H1 (cell line): ENCODE results near the gene PPFIA2. TPM values are rescaled to one million over a fixed set of nuclear protein-coding genes. Genes with fewer than 3 reads are reported as not detected.

Experiments
- CTCF ChIA-PET: fragments of 300-600 bp; sonication (Branson Sonifier 250); formaldehyde crosslinking; loops from one replicate; lab custom pipeline; 2021; ENCODE audit not compliant: partially characterized antibody; lab: Charles Lee
- POLR2A ChIA-PET: fragments of 300-600 bp; sonication (Branson Sonifier 250); formaldehyde crosslinking; loops from one replicate; lab custom pipeline; 2021; ENCODE audit warnings: inconsistent platforms; ENCODE audit not compliant: partially characterized antibody; lab: Charles Lee
- DNase-seq, 2 experiments: peaks; one replicate each; pipeline versions ENCODE4 v3.0.0 to v3.0.0-alpha.2; 2010 to 2022; ENCODE audit warnings: low spot score in 2 of 2, low read depth in 1 of 2, mixed read lengths in 1 of 2
- FAIRE-seq: peaks from 2 replicates; lab custom pipeline; 2011; peaks lifted over from hg19 to GRCh38; lab: Jason Lieb, UNC
- H2AFZ ChIP-seq: 2 replicates; pipeline ENCODE4 v1.8.1; 2012; ENCODE audit warnings: low read length, inconsistent platforms
- H2AK5ac ChIP-seq: 2 replicates; pipeline ENCODE4 v1.6.1; 2013; ENCODE audit warnings: low read depth, low read length
- H2BK120ac ChIP-seq: replicated peaks from 2 replicates; pipeline ENCODE3; 2013; ENCODE audit warnings: low read depth, low read length, inconsistent platforms
- H2BK12ac ChIP-seq: 2 replicates; pipeline ENCODE4 v1.6.1; 2013; ENCODE audit warnings: low read depth, low read length
- H2BK15ac ChIP-seq: 2 replicates; pipeline ENCODE4 v1.6.1; 2013; ENCODE audit warnings: low read length
- H2BK20ac ChIP-seq: 2 replicates; pipeline ENCODE4 v1.6.1; 2013; ENCODE audit warnings: low read length
- H2BK5ac ChIP-seq: 2 replicates; pipeline ENCODE4 v1.6.1; 2013; ENCODE audit warnings: low read depth, low read length
- H3K14ac ChIP-seq: 2 replicates; pipeline ENCODE4 v1.6.1; 2013; ENCODE audit warnings: inconsistent platforms; ENCODE audit not compliant: insufficient read length
- H3K18ac ChIP-seq: 2 replicates; pipeline ENCODE4 v1.6.1; 2013; ENCODE audit warnings: low read length; ENCODE audit errors: extremely low read depth
- H3K23ac ChIP-seq: 2 replicates; pipeline ENCODE4 v1.6.1; 2013; ENCODE audit warnings: inconsistent platforms; ENCODE audit not compliant: insufficient read length
- H3K23me2 ChIP-seq: 2 replicates; pipeline ENCODE4 v1.6.1; 2013; ENCODE audit warnings: low read depth, low read length
- H3K27ac ChIP-seq: 2 replicates; pipeline ENCODE4 v1.6.1; 2011; ENCODE audit warnings: low read depth, low read length, inconsistent platforms
- H3K27me3 ChIP-seq, 4 experiments: replicated peaks in 1 of 4; 1 replicate in 1 of 4; 2 replicates in 3 of 4; pipeline versions ENCODE4 v1.6.1 to v1.8.1; 2011 to 2013; ENCODE audit warnings: low read length in 3 of 4, mild to moderate bottlenecking in 3 of 4, inconsistent platforms in 2 of 4, mixed read lengths in 2 of 4, moderate library complexity in 1 of 4; ENCODE audit not compliant: control insufficient read depth in 3 of 4, insufficient read depth in 3 of 4; ENCODE audit errors: extremely low read depth in 1 of 4
- H3K36me3 ChIP-seq, 4 experiments: 2 replicates each; pipeline versions ENCODE4 v1.6.1 to v1.8.1; 2011 to 2013; ENCODE audit warnings: mild to moderate bottlenecking in 4 of 4, low read length in 3 of 4, moderate library complexity in 2 of 4, control low read depth in 1 of 4, inconsistent platforms in 1 of 4; ENCODE audit not compliant: insufficient read depth in 4 of 4, control insufficient read depth in 2 of 4
- H3K4ac ChIP-seq: replicated peaks from 2 replicates; pipeline ENCODE3; 2013; ENCODE audit warnings: low read length, low read depth, mixed read lengths, inconsistent platforms; ENCODE audit not compliant: insufficient read length
- H3K4me1 ChIP-seq, 4 experiments: replicated peaks in 1 of 4; 1 replicate in 1 of 4; 2 replicates in 3 of 4; pipeline versions ENCODE4 v1.6.1 to v1.8.1; 2011 to 2013; ENCODE audit warnings: low read length in 3 of 4, inconsistent platforms in 2 of 4, mixed read lengths in 1 of 4; ENCODE audit not compliant: insufficient read depth in 4 of 4, control insufficient read depth in 3 of 4
- H3K4me2 ChIP-seq, 2 experiments: 2 replicates each; pipeline versions ENCODE4 v1.6.1 to v1.8.1; 2011 to 2013; ENCODE audit warnings: low read depth in 2 of 2, low read length in 2 of 2, control low read depth in 1 of 2, inconsistent platforms in 1 of 2, mild to moderate bottlenecking in 1 of 2; ENCODE audit not compliant: insufficient read depth in 1 of 2
- H3K4me3 ChIP-seq, 4 experiments: fragments of 200-600, 300-600 bp in 1 of 4; sonication (generic), shearing (Covaris generic), sonication (Bioruptor Twin) in 1 of 4; 2 replicates each; pipeline versions ENCODE4 v1.5.1 to v1.8.1; 2011 to 2016; ENCODE audit warnings: low read length in 4 of 4, low read depth in 3 of 4, control low read depth in 2 of 4, inconsistent platforms in 2 of 4, mild to moderate bottlenecking in 2 of 4, mixed read lengths in 1 of 4, moderate library complexity in 1 of 4; ENCODE audit not compliant: insufficient read depth in 2 of 4; ENCODE audit errors: extremely low read depth in 1 of 4
- H3K56ac ChIP-seq: replicated peaks from 2 replicates; pipeline ENCODE3; 2013; ENCODE audit warnings: low read depth, mild to moderate bottlenecking, mixed read lengths, low read length, inconsistent platforms; ENCODE audit not compliant: insufficient read length
- H3K79me1 ChIP-seq: 2 replicates; pipeline ENCODE4 v1.6.1; 2013; ENCODE audit warnings: low read depth, low read length, control low read depth
- H3K79me2 ChIP-seq, 2 experiments: 2 replicates each; pipeline versions ENCODE4 v1.6.1 to v1.8.1; 2012 to 2013; ENCODE audit warnings: low read length in 2 of 2, mild to moderate bottlenecking in 2 of 2, inconsistent platforms in 1 of 2; ENCODE audit not compliant: insufficient read depth in 2 of 2, control insufficient read depth in 1 of 2
- H3K9ac ChIP-seq, 4 experiments: replicated peaks in 1 of 4; 1 replicate in 1 of 4; 2 replicates in 3 of 4; pipeline versions ENCODE4 v1.6.1 to v1.8.1; 2011 to 2013; ENCODE audit warnings: low read depth in 3 of 4, low read length in 3 of 4, control low read depth in 2 of 4, mild to moderate bottlenecking in 2 of 4, moderate library complexity in 2 of 4, inconsistent platforms in 1 of 4; ENCODE audit errors: extremely low read depth in 1 of 4
- H3K9me3 ChIP-seq, 2 experiments: 2 replicates each; pipeline versions ENCODE4 v1.6.1 to v1.8.1; 2012 to 2013; ENCODE audit warnings: mild to moderate bottlenecking in 2 of 2, moderate library complexity in 2 of 2, control low read depth in 1 of 2, inconsistent platforms in 1 of 2, low read depth in 1 of 2, low read length in 1 of 2, mixed read lengths in 1 of 2; ENCODE audit not compliant: insufficient read depth in 2 of 2
- H4K20me1 ChIP-seq, 2 experiments: replicated peaks in 1 of 2; 2 replicates each; pipeline versions ENCODE3 to v1.8.1; 2011 to 2013; ENCODE audit warnings: inconsistent platforms in 2 of 2, low read length in 2 of 2, mild to moderate bottlenecking in 1 of 2; ENCODE audit not compliant: insufficient read depth in 2 of 2, control insufficient read depth in 1 of 2
- H4K5ac ChIP-seq: 2 replicates; pipeline ENCODE4 v1.6.1; 2013; ENCODE audit warnings: low read length, low read depth, mixed read lengths, inconsistent platforms; ENCODE audit not compliant: insufficient read length
- H4K8ac ChIP-seq: 2 replicates; pipeline ENCODE4 v1.8.0; 2013; ENCODE audit warnings: mild to moderate bottlenecking, moderate library complexity, low read length, inconsistent platforms; ENCODE audit not compliant: insufficient read depth; ENCODE audit errors: extremely low read depth
- H4K91ac ChIP-seq: replicated peaks from 2 replicates; pipeline ENCODE3; 2013; ENCODE audit warnings: low read length, mixed read lengths, inconsistent platforms; ENCODE audit not compliant: insufficient read length
- GTF2F1 ChIP-seq: IDR thresholded peaks from 2 replicates; pipeline ENCODE4 v1.6.1; 2012; ENCODE audit warnings: low read depth, low read length, improper control_type of control experiment, borderline replicate concordance
- MAFK ChIP-seq: IDR thresholded peaks from 2 replicates; pipeline ENCODE4 v1.6.1; 2012; ENCODE audit warnings: low read depth, mild to moderate bottlenecking, improper control_type of control experiment, low read length
- WGBS, 2 experiments: shearing (Covaris generic) in 1 of 2; methylation state at CpG; one replicate each; pipeline versions ENCODE4 v1.1.6 to v1.1.7; 2013 to 2015; ENCODE audit warnings: low lambda C conversion rate in 2 of 2, mixed read lengths in 2 of 2, inconsistent platforms in 1 of 2, low coverage in 1 of 2, missing lambda C conversion rate in 1 of 2; ENCODE audit not compliant: insufficient replicate concordance in 2 of 2, insufficient coverage in 1 of 2, insufficient read length in 1 of 2; ENCODE audit errors: extremely low coverage in 1 of 2, missing lambda C conversion rate in 1 of 2; 5-methylcytosine and 5-hydroxymethylcytosine counted together
- polyA plus RNA-seq, 7 experiments: library from polyadenylated mRNA; depleted of rRNA in 3 of 7; stranded (reverse) in 5 of 7; unstranded in 2 of 7; fragments of >200 nt in 5 of 7; fragments of 200-250 nt in 2 of 7; gene quantifications; 1 replicate in 5 of 7; 2 replicates in 1 of 7; 4 replicates in 1 of 7; pipeline versions ENCODE4 v1.2.1 to v1.2.3, GENCODE V29; 2011 to 2013; ENCODE audit warnings: missing spikeins in 2 of 7, mixed read lengths in 2 of 7
- total RNA-seq: library from RNA; stranded (reverse); fragmentation: NEBNext Ultra II Directional; extraction: Animal tissue kit (Norgen Biotek cat#: 25700); gene quantifications from 2 replicates; pipeline ENCODE4 v1.2.1, GENCODE V29; 2021

Gene PPFIA2
- total and polyA plus RNA-seq, 2 of the 8 experiments (the other 6 are each of a cell fraction or from before 2014, with no cell fraction given): 1.2 to 1.8 TPM

- 93% methylated on average over 2 of the region's 2 CpGs; no CpG with 5 or more reads in 1 of the 2 experiments for WGBS, 2 experiments
- no peak for FAIRE-seq
- POLR2A ChIA-PET: no interaction called here
- no peak for TF ChIP-seq GTF2F1
- no peak for TF ChIP-seq MAFK
Observed at GRCh38 chr12:81564237-81564636, 194.9 kb downstream of the PPFIA2 start.

More at GRCh38 chr12:81564237-81564636, 194.9 kb downstream of the PPFIA2 start:
- H4K20me1 ChIP-seq: no peaks in the 10 kb centered on the region
- H2AK5ac ChIP-seq: no peak overlapping the region
- H3K9ac ChIP-seq: no peak overlapping the region
- H4K5ac ChIP-seq: no peak overlapping the region
- H2BK5ac ChIP-seq: no peak overlapping the region
- H3K23ac ChIP-seq: no peak overlapping the region
- no peak overlapping the region for H2AFZ ChIP-seq
- no peak overlapping the region for H3K18ac ChIP-seq
- no peaks in the 10 kb centered on the region for H3K79me1 ChIP-seq
- H2BK20ac ChIP-seq: no peak overlapping the region
- CTCF ChIA-PET: no interaction called here
- no peak overlapping the region for H4K8ac ChIP-seq
- H3K27me3 ChIP-seq: no peaks in the 10 kb centered on the region
- no peak overlapping the region for H3K4me2 ChIP-seq
- no peak overlapping the region for H2BK120ac ChIP-seq
- no peak overlapping the region for H3K4ac ChIP-seq
- no peaks in the 10 kb centered on the region for H3K4me1 ChIP-seq
- no peak overlapping the region for H4K91ac ChIP-seq
- H2BK12ac ChIP-seq: no peak overlapping the region
- H2BK15ac ChIP-seq: no peak overlapping the region
- H3K56ac ChIP-seq: no peak overlapping the region
- H3K27ac ChIP-seq: no peak overlapping the region
- no peak overlapping the region for H3K14ac ChIP-seq
- no peaks in the 10 kb centered on the region for H3K79me2 ChIP-seq
- no peaks in the 10 kb centered on the region for H3K9me3 ChIP-seq
- no peak overlapping the region for H3K4me3 ChIP-seq
- H3K23me2 ChIP-seq: no peaks in the 10 kb centered on the region; the same call in 1 of the 2 replicates
- no peaks in the 10 kb centered on the region for H3K36me3 ChIP-seq
- no peak for DNase-seq
